Measurements from ENCODE around the gene KIF21B. TPM values are rescaled to one million over a fixed set of nuclear protein-coding genes. Genes with fewer than 3 reads are reported as not detected.

The KIF21B gene
- total and polyA plus RNA-seq, 2 of the 8 experiments (the other 6 are each of a cell fraction or from before 2014, with no cell fraction given), result 10.8 to 26.5 TPM

GRCh38 chr1:201042779-201043461 lies 19.4 kb upstream of the KIF21B start:
- no peak overlapping the region for H3K4me3 ChIP-seq (ENCODE audit: extremely low read depth in 1 of 4, insufficient read depth in 2 of 4, low read depth in 3 of 4, low read length in 4 of 4)
- H4K91ac ChIP-seq (replicated peaks; ENCODE audit: insufficient read length, low read length), result no peak overlapping the region
- no peak overlapping the region for H2BK12ac ChIP-seq (ENCODE audit: low read depth, low read length)
- DNase-seq (ENCODE audit: low read depth in 1 of 2, low spot score in 2 of 2) (peak in 1 of 2 experiments; percentile 72), FAIRE-seq (peak; percentile 94)
- no peak overlapping the region for H3K23ac ChIP-seq (ENCODE audit: insufficient read length)
- no peaks in the 10 kb centered on the region; the same call in 1 of the 2 replicates for H3K23me2 ChIP-seq (ENCODE audit: low read depth, low read length)
- H2BK5ac ChIP-seq (ENCODE audit: low read depth, low read length), result no peak overlapping the region
- WGBS, 2 experiments (ENCODE audit: extremely low coverage in 1 of 2, insufficient coverage in 1 of 2, insufficient read length in 1 of 2, insufficient replicate concordance in 2 of 2, low coverage in 1 of 2, low lambda C conversion rate in 2 of 2, missing lambda C conversion rate in 1 of 2), result 57% methylated on average over 13 of the region's 13 CpGs; no CpG with 5 or more reads in 1 of the 2 experiments
- H3K4ac ChIP-seq (replicated peaks; ENCODE audit: insufficient read length, low read depth, low read length), result no peak overlapping the region
- no peak overlapping the region for H2BK15ac ChIP-seq (ENCODE audit: low read length)
- H3K9ac ChIP-seq (replicated peaks in 1 of 4; ENCODE audit: extremely low read depth in 1 of 4, low read depth in 3 of 4, low read length in 3 of 4), result no peak overlapping the region
- H3K27ac ChIP-seq (ENCODE audit: low read depth, low read length), result no peak overlapping the region
- H3K4me1 ChIP-seq (replicated peaks in 1 of 4; ENCODE audit: control insufficient read depth in 3 of 4, insufficient read depth in 4 of 4, low read length in 3 of 4), result no peaks in the 10 kb centered on the region
- H3K14ac ChIP-seq (ENCODE audit: insufficient read length), result no peak overlapping the region
- no peak overlapping the region for H2BK20ac ChIP-seq (ENCODE audit: low read length)
- H2AK5ac ChIP-seq (ENCODE audit: low read depth, low read length), result no peak overlapping the region
- H3K18ac ChIP-seq (ENCODE audit: extremely low read depth, low read length), result no peak overlapping the region
- no peak overlapping the region for H2AFZ ChIP-seq (ENCODE audit: low read length)
- TF ChIP-seq RFX5 (IDR thresholded peaks at IDR 0.05; ENCODE audit: borderline replicate concordance, low read depth, low read length), result peak; percentile 54
- TF ChIP-seq, protein P1, sequence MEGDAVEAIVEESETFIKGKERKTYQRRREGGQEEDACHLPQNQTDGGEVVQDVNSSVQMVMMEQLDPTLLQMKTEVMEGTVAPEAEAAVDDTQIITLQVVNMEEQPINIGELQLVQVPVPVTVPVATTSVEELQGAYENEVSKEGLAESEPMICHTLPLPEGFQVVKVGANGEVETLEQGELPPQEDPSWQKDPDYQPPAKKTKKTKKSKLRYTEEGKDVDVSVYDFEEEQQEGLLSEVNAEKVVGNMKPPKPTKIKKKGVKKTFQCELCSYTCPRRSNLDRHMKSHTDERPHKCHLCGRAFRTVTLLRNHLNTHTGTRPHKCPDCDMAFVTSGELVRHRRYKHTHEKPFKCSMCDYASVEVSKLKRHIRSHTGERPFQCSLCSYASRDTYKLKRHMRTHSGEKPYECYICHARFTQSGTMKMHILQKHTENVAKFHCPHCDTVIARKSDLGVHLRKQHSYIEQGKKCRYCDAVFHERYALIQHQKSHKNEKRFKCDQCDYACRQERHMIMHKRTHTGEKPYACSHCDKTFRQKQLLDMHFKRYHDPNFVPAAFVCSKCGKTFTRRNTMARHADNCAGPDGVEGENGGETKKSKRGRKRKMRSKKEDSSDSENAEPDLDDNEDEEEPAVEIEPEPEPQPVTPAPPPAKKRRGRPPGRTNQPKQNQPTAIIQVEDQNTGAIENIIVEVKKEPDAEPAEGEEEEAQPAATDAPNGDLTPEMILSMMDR (IDR thresholded peaks at IDR 0.05; ENCODE audit: control extremely low read depth in 1 of 3, insufficient read depth in 1 of 3, low read depth in 1 of 3, low read length in 3 of 3), result peak; percentile 88 to 98 (median 90)
- TF ChIP-seq RAD21 (IDR thresholded peaks at IDR 0.05 in 1 of 2, conservative IDR thresholded peaks at IDR 0.05 in 1 of 2; ENCODE audit: low read depth in 2 of 2, low read length in 2 of 2), result peak; percentile 94 to 95
- no peak for TF ChIP-seq CBX5 (IDR thresholded peaks at IDR 0.05; ENCODE audit: low read depth, low read length)
- 0 out of 2 replicates have a peak, but pooled peaks have one; percentile 24 for TF ChIP-seq YY1 (IDR thresholded peaks at IDR 0.05; ENCODE audit: low read depth, low read length)
- no peak overlapping the region for H3K56ac ChIP-seq (replicated peaks; ENCODE audit: insufficient read length, low read depth, low read length)
- no peaks in the 10 kb centered on the region for H3K27me3 ChIP-seq (replicated peaks in 1 of 4; ENCODE audit: control insufficient read depth in 3 of 4, extremely low read depth in 1 of 4, insufficient read depth in 3 of 4, low read length in 3 of 4)
- no peaks in the 10 kb centered on the region for H3K9me3 ChIP-seq (ENCODE audit: insufficient read depth in 2 of 2, low read depth in 1 of 2, low read length in 1 of 2)
- no peak overlapping the region for H4K5ac ChIP-seq (ENCODE audit: insufficient read length, low read depth, low read length)
- ChIA-PET POLR2A (ENCODE audit: partially characterized antibody) (interaction anchor here (1.3 to 4.6 kb wide), 2 partner anchors 18 to 64 kb away, joined by 5 to 20 read pairs; no protein-coding TSS in a partner anchor), CTCF (ENCODE audit: partially characterized antibody) (interaction anchor here (0.6 to 23.3 kb wide), 20 partner anchors 8 to 201 kb away, joined by 3 to 640 read pairs (median 6); partner anchors contain the start of genes INAVA and KIF21B)
- H3K79me1 ChIP-seq (ENCODE audit: low read depth, low read length), result no peaks in the 10 kb centered on the region
- no peaks in the 10 kb centered on the region for H3K36me3 ChIP-seq (ENCODE audit: control insufficient read depth in 2 of 4, insufficient read depth in 4 of 4, low read length in 3 of 4)
- no peak overlapping the region for H2BK120ac ChIP-seq (replicated peaks; ENCODE audit: low read depth, low read length)
- H4K20me1 ChIP-seq (replicated peaks in 1 of 2; ENCODE audit: control insufficient read depth in 1 of 2, insufficient read depth in 2 of 2, low read length in 2 of 2), result no peaks in the 10 kb centered on the region
- H3K4me2 ChIP-seq (ENCODE audit: insufficient read depth in 1 of 2, low read depth in 2 of 2, low read length in 2 of 2), result no peak overlapping the region
- H3K79me2 ChIP-seq (ENCODE audit: control insufficient read depth in 1 of 2, insufficient read depth in 2 of 2, low read length in 2 of 2), result no peaks in the 10 kb centered on the region
- no peak overlapping the region for H4K8ac ChIP-seq (ENCODE audit: extremely low read depth, insufficient read depth, low read length)
